Right forelimb (tissue), 1 donor: ENCODE results near the gene G6PD.
"Not testable (repeated sequence)": the region's sequence is repeated elsewhere in the genome, so short reads cannot be mapped to it uniquely, and the experiment has no call there.

Source experiments
- DNase-seq: peaks from one replicate; pipeline ENCODE4 v3.0.0-alpha.2; 2018

Gene G6PD

DNA sequence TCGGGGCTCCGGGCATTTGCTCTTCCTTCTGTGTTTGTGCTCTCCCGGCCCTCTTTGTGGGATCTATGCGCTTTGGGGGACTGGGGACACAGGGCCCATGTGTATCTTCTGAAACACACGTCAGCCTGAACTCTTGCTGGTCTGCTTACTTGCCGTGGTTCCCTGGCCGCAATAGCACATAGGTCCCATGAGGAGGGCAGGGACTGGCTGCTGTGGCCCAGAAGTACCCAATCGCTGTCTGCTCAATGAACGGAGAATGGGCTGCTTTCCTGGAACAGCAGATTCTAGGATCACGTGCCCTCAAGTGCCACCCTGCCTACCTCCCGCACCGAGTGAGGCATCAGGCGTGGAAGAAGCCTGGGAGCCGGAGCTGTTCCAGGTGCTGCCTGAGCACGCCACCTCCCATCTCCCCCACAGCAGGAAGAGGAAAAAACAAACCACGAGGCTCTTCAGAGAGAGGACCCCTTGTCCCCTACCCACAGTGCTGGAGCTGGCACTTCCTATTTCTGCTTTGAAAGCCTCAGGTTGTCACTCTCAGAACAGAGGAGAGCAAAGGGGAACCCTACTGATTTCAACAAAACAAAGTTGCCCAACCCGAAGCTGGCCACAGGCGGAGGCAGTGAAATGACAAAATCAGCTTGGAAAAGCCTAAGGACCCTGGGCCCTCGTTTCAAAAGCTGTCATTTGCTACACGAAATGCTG, 3.8 kb downstream of the G6PD start:
- DNase-seq, result no peak

DNA sequence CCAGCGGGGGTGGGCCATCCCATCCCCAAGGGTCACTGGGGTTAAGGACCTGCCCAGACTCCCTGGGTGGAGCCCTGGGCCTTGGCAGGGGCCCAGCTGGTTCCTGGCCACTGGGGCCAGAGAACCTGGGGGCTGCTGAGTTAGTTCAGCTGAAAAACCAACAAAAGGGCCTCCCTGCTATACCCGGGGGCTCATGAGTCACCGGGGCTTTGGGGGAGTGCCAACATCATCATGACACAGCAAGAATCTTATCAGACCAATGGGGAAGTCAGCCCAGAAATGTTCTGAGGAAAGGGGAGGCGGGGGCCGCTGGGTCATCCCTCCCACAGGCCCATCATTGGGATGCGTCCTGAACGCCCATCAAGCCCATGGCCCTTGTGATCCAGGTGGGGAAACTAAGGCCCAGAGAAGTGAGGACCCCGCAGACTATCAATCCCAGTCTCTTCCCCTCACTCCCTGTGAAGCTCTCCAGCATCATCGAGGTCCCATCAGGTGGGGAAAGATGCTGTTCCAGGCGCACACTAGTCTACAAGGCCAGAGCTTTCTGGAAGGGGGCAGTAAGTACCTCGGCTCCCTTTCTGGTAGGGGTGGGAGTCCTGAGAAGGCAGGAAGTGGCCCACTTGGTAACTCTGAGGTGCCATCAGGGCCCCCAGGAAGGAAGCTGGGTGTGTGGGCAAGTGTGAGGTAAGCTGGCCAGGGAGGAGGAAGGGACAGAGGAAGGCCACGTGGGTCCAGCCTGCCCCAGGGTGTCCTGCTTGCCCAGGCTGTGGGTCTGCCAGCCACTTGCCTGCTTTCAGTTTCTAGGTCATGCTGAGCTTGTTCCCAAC, 4.5 kb downstream of the G6PD start:
- no peak for DNase-seq

DNA sequence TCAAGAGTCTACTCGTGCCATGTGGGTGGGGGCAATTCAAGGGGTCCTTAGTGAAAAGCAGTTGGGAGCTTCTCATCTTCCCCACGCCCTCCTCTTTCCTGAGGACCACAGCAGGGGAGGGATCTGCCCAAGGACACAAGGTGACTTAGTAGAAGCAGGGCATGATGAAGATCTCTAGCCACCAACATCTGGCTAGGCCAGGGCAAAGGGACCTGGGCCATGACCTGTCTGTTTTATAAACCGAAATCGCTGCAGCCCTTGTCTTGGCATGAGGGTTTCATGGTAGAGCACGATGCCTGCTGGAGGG, 5.1 kb downstream of the G6PD start:
- no peak for DNase-seq

DNA sequence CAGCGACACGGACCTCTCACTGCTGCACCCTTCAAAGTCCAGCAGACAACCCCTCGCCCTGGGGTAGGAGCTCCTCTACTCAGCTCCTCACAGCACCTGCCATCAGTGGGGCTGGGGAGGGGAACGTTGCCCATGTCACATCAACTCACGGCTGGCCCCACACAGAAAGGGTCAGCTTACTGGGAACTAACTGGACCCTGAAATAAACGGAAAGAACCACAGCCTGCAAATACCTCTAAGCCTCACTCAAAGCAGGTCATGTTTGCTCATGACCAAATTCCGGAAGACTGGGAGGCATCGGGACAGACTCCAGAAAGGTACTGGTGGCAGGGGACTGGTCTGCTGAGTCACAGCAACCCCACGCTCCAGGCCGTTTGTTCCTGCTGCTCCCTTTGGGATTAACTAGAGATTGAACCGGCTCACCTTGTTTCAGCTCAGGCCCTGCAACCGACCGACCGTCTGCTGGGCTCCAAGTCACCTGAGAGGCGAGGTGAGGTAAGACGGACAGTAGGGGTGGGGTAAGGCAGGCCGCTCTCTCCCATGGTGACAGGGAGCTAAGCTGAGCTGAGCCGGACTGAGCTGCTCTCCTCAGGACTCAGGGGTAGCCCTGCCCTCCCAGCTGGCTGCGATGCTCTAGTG, 5.6 kb downstream of the G6PD start:
- DNase-seq, result no peak

DNA sequence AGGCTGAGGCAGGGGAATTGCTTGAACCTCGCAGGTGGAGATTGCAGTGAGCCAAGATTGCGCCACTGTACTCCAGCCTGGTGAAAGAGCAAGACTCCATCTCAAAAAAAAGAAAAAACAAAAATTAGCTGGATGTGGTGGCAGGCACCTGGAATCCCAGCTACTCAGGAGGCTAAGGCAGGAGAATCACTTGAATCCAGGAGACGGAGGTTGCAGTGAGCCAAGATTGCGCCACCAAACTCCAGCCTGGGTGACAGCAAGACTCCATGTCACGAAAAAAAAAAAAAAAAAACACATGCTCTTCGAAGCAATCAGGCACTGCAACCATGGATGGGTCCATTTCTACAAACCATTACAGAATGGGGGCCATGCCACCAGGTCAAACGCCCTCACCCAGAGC, 6.3 kb downstream of the G6PD start:
- DNase-seq, result not testable (repeated sequence)

DNA sequence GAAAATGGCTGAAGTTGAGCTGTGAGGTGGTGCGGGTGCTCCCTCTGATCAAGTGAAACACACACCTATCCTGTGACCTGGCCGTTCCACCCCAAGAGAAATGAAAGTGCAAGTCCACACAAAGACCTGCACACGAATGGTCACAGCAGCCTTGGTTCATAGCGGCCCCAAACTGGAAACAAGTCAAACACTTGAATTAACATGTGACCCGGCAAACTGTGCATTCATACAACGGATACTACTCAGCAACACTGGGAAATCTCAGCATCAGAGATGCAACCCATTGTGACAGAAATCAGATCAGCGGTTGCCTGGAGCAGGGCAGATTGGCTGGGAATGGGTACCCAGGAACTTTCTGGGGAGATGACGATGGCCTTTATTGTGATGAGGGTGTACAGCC, 7.6 kb downstream of the G6PD start:
- DNase-seq, result no peak

DNA sequence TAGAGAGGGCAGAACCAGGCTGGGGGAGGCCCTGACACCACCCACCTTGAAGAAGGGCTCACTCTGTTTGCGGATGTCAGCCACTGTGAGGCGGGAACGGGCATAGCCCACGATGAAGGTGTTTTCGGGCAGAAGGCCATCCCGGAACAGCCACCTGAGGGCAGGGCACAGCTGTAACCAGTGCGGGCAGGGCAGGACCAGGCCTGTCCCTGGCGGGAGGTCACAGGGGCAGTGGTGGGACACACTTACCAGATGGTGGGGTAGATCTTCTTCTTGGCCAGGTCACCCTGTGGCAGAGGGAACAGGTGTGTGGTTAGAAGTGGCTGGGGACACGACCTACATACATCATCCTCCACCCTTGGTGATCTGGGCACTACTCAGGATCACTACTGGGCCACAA, 10.8 kb downstream of the G6PD start:
- DNase-seq, result no peak

DNA sequence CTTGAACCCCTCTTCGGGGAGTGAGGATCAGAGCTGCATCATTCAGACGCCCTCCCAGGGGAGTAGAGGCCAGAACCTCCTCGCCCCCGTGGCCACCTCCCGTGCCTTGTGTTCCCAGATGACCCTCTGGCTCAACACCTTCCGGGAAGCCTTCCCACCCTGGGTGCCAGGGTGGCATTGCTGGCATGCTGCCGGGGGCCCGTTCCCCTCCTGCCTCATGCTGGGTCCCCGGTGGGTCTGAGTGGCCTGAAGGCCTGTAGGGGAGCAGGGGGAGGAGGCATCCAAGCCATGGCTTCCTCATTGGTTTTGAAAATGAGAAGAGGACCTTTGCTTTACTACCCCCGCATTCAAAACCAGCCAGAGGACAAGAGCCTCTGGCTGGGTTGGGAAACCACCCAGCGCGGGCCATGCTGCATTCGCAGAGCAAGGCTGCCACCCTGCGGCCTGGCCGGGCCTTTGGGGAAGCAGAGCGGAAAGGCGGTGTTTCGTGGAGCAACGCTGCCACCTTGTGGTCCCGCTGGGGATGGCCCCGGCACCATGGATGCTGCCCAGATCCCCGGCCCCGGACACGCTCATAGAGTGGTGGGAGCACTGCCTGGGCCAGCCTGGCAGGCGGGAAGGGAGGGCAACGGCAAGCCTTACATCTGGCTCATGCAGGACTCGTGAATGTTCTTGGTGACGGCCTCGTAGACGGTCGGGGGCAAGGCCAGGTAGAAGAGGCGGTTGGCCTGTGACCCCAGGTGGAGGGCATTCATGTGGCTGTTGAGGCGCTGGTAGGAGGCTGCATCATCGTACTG, 11.9 kb downstream of the G6PD start:
- DNase-seq, result peak; percentile 91

DNA sequence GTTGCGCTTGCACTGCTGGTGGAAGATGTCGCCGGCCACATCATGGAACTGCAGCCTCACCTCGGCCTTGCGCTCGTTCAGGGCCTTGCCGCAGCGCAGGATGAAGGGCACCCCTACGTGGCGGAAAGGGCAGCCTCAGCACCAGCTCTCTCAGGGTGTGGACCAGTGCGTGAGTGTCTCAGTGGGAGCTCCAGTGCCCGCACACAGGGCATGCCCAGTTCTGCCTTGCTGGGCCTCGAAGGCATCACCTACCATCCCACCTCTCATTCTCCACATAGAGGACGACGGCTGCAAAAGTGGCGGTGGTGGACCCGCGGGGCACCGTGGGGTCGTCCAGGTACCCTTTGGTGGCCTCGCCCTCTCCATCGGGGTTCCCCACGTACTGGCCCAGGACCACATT, 14.0 kb downstream of the G6PD start:
- no peak for DNase-seq

DNA sequence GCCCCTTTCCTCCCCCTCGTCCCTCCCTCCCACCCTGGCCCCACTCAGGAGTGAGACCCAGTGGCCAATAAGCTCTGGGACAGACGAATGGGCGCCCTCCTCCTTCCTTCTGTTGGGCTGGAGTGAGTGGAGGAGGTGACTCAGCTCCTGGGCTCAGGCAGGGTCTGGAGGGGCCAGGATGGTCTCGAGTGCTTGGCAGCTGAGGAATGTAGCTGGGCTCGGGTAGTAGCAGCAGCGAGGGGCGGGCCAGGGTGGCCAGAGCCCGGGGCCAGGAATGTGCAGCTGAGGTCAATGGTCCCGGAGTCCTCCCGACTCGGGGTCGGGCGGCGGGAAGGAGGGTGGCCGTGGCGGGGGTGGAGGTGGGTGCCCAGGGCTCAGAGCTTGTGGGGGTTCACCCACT, 15.0 kb downstream of the G6PD start:
- DNase-seq, result no peak

DNA sequence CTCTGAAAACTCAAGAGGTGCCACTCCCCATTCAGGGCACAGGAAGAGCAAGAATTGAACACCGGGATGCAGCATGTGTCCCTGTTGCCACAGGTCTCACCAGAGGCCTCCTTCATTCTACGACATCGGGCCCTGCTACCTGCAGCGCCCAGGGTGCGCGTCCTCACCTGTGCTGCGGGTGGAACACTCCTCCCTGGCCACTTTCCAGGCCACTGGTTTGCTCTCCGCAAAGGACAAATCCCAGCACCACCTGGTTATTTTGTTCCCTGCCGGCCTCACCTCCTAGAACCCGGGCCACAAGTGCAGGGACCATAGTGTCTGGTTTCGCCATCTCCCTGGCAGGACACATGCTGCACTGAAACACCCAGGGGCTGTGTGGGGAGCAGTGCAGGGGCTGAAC, 16.4 kb downstream of the G6PD start:
- DNase-seq, result no peak

DNA sequence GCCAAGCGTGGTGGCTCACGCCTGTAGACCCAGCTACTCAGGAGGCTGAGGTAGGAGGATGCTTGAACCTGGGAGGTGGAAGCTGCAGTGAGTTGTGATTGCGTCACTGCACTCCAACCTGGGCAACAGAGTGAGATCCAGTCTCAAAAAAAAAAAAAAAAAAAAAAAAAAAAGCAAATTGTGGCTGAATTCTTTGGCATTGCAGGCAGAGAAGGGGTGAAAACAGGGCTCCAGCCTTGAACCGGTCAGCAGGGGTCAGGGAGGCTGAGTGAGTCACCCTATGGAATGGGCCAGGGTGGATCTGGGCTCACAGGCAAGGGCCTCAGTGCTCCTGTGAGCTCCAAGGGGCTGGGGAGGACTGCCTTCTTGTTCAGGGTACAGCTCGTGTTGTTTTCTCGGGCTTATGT, 17.4 kb downstream of the G6PD start:
- no peak for DNase-seq

DNA sequence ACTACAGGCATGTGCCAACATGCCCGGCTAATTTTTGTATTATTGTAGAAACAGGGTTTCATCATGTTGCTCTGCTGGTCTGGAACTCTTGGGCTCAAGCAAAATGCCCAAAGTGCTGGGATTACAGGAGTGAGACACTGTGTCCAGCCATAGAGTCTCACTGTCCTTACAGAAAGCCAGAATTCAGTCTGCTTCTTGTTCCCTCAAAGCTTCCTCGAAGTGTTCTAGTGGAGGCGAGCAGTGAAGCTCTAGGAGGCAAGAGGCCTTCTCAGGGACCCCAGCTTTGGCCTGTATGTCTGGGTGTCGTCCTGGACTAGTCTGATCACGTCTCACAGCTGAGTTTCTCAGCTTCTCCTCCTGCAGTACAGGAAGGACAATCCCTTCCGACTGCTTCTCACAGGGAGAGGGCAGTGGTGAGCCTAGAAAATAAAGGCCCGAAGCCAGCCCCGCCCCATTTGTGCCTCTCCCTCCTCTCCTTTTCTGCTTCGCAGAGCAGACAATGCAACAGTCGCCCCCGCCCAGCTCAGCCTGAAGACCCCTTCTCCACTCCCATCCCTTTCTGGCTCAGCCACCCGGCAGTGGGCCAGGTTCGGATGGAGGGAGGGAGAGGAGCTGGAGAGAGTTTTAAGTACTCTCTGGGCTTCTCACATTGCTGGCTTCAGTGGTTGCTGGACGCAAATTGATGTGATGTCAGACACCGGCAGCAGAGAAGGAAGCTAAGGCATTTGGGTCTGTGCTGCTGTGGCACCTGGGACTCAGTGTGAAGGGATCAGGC, 19.6 kb downstream of the G6PD start:
- peak; percentile 89 for DNase-seq

DNA sequence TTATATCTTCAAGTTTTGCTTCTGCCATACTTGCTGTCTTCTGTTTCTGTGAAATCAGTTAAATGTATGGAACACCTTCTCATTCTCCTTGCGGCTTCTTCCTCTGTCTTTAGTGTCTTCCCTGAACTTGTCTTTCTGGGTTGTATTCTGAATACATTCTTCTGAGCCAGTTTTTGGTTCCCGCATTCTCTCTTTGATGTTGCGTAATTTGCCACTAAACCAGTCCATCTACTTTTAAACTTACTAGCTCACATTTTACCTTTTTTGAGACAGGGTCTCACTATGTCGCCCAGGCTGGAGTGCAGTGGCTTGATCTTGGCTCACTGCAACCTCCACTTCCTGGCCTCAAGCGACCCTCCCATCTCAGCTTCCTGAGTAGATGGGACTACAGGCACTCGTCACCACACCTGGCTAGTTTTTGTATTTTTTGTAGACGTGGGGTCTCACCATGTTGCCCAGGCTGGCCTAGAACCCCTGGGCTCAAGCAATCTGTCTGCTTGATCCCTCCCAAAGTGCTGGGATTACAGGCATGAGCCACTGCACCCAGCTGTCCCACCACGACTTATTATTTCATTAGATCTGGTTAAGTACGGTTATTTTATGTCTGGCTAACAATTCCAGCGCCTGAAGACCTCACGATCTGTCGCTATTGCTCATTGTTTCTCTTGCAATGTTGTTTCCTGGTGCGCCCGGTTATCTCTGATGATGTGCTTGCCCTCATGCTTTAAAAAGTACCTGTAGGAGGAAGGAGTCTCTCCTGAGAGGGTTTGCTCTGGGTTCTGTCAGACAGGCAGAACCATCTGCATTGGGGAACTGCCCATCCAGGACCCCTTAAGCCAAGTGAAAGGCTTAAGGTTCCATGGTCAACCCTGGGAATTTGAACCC, 20.8 kb downstream of the G6PD start:
- DNase-seq, result no peak

DNA sequence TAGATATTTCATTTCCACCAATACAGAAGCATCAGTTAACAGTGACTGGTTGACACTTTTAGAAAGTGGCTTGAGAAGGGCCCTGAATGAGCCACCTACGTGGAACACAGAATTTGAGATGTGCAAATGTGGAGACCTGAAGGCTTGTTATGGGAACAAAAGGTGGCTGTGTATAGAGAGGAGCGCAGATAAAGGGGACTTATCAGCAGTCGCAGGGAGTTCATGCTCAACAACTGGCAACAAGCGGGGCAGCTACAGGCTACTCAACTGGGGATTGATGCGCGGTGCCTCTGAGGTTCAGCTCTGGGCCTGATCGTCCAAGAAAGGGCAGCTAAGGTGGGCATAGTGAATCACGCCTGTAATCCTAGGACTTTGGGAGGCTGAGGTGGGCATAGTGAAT, 27.3 kb downstream of the G6PD start:
- DNase-seq, result no peak

DNA sequence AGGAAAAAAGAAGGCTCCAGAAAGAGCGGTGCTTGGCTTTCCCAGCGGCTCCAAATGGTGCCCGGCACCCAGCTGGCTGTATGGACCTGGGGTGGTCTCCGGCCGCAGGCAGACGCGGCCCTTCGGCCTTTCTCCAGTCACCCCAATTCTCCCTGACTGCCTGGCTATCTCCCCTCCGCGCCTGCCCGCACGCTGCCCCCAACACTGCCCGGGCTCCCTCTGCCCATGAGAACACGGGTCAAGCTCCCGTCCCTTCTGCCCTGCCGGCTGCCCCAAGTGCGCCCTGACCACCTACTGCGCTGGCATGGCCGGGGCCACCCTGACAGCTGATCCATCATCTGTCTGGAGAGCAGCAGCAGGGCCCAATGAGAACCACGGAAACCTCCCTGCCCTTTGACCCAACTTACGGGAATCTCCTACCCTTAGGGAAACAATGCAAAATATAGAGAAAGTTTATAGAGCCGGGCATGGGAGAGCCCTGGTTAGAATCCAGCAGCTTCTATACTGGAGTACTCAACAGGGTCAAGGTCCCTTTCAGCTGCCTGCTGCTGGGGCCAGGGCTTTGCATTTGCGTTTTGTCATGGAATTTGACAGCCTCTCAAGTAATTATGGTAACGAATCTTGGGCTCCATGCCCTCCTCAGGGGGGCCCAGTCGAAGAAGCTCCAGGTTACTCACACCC, 29.4 kb downstream of the G6PD start:
- no peak for DNase-seq

DNA sequence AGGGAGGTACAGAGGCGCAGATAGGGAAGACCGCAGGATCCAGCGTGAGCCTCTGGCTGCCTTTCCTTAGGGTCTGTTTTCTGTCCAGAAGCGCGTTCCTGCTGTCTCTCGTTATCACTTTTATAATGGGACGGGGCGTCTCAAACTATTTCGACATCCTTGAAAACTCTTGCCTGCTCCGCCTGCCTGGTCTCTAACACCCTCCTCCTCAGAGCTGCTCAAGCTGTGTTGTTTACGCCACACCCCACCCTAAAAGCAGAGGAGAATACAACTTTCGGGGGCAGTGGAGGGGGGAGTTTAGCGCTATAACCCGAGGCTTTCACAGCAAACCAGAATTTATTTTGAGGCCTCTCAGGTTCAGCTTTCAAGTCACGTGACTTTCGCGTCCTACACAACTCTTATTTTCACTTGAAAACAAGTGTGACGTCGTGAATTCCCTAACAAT, 30.0 kb downstream of the G6PD start:
- no peak for DNase-seq

DNA sequence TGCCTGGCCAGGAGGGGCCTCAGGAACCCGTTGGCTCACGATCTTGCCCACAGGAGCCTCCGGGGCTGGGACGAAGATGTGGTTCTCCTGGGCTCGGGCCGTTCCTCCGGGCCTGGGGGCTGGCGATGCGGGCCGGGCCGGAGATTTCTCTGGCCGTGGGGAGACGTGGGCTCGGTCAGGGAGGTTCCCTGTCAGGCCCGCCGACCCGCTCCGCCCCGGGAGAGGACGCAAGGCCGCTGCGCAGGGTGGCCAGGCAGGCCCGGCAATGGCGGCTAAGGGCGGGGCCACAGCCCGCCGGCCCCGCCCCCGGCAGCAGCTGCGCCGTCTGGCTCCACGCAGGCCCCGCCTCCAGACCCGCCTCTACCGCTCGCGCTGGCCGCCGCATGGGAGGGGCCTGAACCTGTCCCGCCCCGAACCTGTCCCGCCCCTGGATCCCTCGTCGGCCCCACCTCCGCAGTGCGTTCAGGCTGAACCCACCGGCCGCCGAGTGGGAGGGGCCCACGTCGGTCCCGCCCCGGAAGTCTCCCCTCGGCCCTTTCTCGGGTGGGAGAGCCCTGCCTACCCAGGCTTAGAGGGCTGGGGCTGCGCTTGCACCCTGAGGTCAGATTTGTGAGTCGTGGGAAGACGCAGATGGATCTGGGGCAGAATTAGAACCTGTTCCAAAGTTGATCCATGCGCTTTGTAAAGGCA, 30.5 kb downstream of the G6PD start, which contains the start of gene FAM3A:
TSS of gene FAM3A (minus strand) at position 267 of the 690 bp plus-strand sequence. CDS start 460 bp downstream, outside the sequence.
- DNase-seq, result peak; percentile 95

DNA sequence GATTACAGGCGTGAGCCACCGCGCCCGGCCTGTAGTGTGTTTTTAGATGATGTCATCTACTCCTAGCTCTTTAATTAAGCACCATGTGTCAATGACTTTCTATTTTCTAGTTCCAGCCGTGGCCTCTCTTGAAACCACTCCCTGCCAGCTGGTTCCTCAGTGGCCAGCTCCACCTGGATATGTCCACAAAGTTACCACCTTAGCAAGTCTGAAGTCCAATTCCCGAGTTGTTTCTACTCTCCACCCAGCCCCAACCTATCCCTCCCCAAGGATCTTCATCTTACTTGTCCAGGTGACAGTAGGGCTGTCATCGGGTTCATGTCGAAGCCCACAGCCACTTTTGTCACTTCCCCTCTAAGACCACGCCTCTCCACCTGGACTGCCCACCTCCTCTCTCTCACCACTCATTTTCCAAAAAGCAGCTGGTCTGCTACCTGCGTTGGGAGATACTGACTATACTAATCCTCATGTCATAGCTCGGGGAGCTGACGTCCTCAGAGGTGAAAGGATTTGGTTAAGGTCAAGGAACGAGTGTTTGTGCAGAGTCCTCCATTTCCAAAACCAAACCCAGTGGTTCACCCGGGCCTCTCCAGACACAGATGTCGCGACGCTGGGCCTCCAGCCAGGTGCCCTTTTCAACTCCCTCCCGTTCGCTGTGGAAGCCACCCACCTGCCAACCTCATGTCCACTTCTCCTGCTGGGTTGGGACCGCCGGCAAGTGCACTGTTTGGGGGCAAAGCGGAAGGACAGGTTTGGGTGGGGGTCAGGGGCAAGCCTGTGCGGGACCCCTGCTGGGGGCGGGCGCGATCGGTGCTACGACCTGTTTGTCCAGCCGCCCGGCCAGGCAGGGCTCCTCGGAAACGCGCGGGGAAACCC, 31.3 kb downstream of the G6PD start:
- no peak for DNase-seq
